ENCODE measurements around the gene CSNK1G2. TPM values are rescaled to one million over a fixed set of nuclear protein-coding genes. Genes with fewer than 3 reads are reported as not detected.

Gene CSNK1G2
- total and polyA plus RNA-seq, 2 experiments from 2014 or later, result 39.6 to 147 TPM

- H3K4me1 ChIP-seq (ENCODE audit: insufficient read depth), result no peaks in the 10 kb centered on the region; the same call in 1 of the 2 replicates
- no peak overlapping the region for H3K4me2 ChIP-seq
- H3K36me3 ChIP-seq (ENCODE audit: insufficient read depth), result no peaks in the 10 kb centered on the region
- H3K27ac ChIP-seq (ENCODE audit: low read depth), result no peak overlapping the region
- TF ChIP-seq CTCF (conservative IDR thresholded peaks at IDR 0.05; ENCODE audit: low read depth in 2 of 2) (peak in 1 of 2 experiments; percentile 16; a peak in 1 of 4 replicates), STAT1 (IDR thresholded peaks at IDR 0.05; ENCODE audit: unreplicated experiment) (no peak), POLR2AphosphoS5 (IDR thresholded peaks at IDR 0.05; ENCODE audit: low read depth) (no peak)
- peaks cover 7% of the 10 kb centered on the region for H3K27me3 Mint-ChIP-seq (ENCODE audit: insufficient read depth, low read depth, poor library complexity)
- ATAC-seq (no peak), DNase-seq (ENCODE audit: low spot score) (no peak)
- H3K9me3 Mint-ChIP-seq, result no peaks in the 10 kb centered on the region
- peaks cover 8% of the 10 kb centered on the region; the same call in 2 of the 3 replicates for H3K36me3 Mint-ChIP-seq (ENCODE audit: low read depth)
- no peak overlapping the region for H3K4me3 Mint-ChIP-seq
- peaks cover 9% of the 10 kb centered on the region; the same call in 2 of the 3 replicates for H3K4me1 Mint-ChIP-seq
- no peaks in the 10 kb centered on the region for H3K27me3 ChIP-seq (ENCODE audit: insufficient read depth)
- no peak overlapping the region for H2AFZ ChIP-seq
- H3K4me3 ChIP-seq, result no peak overlapping the region
- H3K27ac Mint-ChIP-seq, result no peak overlapping the region
- no peaks in the 10 kb centered on the region; the same call in 1 of the 2 replicates for H3F3A ChIP-seq (replicated peaks; ENCODE audit: low read depth)
- peaks cover 39% of the 10 kb centered on the region for H4K20me1 ChIP-seq (replicated peaks; ENCODE audit: insufficient read depth)
- no peaks in the 10 kb centered on the region for H3K9me2 ChIP-seq (ENCODE audit: insufficient read depth)
- H3K79me2 ChIP-seq (replicated peaks; ENCODE audit: insufficient read depth), result peaks cover 85% of the 10 kb centered on the region
These were observed 20.3 kb downstream of the CSNK1G2 start for GRCh38 chr19:1961000-1961883.

GRCh38 chr19:1962674-1963073, 21.7 kb downstream of the CSNK1G2 start:
- Mint-ChIP-seq H3K4me3 (no peak overlapping the region), H3K36me3 (ENCODE audit: low read depth) (peaks cover 8% of the 10 kb centered on the region; the same call in 2 of the 3 replicates), H3K27me3 (ENCODE audit: insufficient read depth, low read depth, poor library complexity) (peaks cover 11% of the 10 kb centered on the region), H3K4me1 (peaks cover 3% of the 10 kb centered on the region; the same call in 1 of the 3 replicates), H3K9me3 (no peaks in the 10 kb centered on the region), H3K27ac (no peak overlapping the region)
- Histone ChIP-seq H3K36me3 (ENCODE audit: insufficient read depth) (no peaks in the 10 kb centered on the region), H3K4me1 (ENCODE audit: insufficient read depth) (no peaks in the 10 kb centered on the region), H3K4me3 (no peak overlapping the region), H3K9me2 (ENCODE audit: insufficient read depth) (no peaks in the 10 kb centered on the region), H4K20me1 (replicated peaks; ENCODE audit: insufficient read depth) (peaks cover 27% of the 10 kb centered on the region), H2AFZ (no peak overlapping the region), H3K27ac (ENCODE audit: low read depth) (no peak overlapping the region), H3K27me3 (ENCODE audit: insufficient read depth) (no peaks in the 10 kb centered on the region), H3F3A (replicated peaks; ENCODE audit: low read depth) (no peaks in the 10 kb centered on the region; the same call in 1 of the 2 replicates), H3K79me2 (replicated peaks; ENCODE audit: insufficient read depth) (peaks cover 82% of the 10 kb centered on the region), H3K4me2 (no peak overlapping the region)
- no peak for DNase-seq (ENCODE audit: low spot score)
- ATAC-seq, result no peak
- no peak for TF ChIP-seq REST (IDR thresholded peaks at IDR 0.05; ENCODE audit: unreplicated experiment)

Data from GM23338 (cell line).